Measurements from ENCODE around the gene TRPM8. TPM values are rescaled to one million over a fixed set of nuclear protein-coding genes. Genes with fewer than 3 reads are reported as not detected.

TRPM8 gene
- total RNA-seq, 4 donors from 2014 or later: 0.34 to 0.72 TPM; not detected in 2

GRCh38 chr2:234031207-234031606, 114.0 kb downstream of the TRPM8 start:
- Histone ChIP-seq H3K4me3 (no peak overlapping the region), H3K36me3 (no peaks in the 10 kb centered on the region), H3K27me3 (no peaks in the 10 kb centered on the region), H3K9me3 (no peaks in the 10 kb centered on the region), H3K27ac (no peak overlapping the region), H3K4me1 (no peaks in the 10 kb centered on the region)
- DNase-seq (ENCODE audit: low spot score in 2 of 2): no peak
- TF ChIP-seq, protein P1, sequence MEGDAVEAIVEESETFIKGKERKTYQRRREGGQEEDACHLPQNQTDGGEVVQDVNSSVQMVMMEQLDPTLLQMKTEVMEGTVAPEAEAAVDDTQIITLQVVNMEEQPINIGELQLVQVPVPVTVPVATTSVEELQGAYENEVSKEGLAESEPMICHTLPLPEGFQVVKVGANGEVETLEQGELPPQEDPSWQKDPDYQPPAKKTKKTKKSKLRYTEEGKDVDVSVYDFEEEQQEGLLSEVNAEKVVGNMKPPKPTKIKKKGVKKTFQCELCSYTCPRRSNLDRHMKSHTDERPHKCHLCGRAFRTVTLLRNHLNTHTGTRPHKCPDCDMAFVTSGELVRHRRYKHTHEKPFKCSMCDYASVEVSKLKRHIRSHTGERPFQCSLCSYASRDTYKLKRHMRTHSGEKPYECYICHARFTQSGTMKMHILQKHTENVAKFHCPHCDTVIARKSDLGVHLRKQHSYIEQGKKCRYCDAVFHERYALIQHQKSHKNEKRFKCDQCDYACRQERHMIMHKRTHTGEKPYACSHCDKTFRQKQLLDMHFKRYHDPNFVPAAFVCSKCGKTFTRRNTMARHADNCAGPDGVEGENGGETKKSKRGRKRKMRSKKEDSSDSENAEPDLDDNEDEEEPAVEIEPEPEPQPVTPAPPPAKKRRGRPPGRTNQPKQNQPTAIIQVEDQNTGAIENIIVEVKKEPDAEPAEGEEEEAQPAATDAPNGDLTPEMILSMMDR (IDR thresholded peaks at IDR 0.05): no peak
- no peak for TF ChIP-seq POLR2A (IDR thresholded peaks at IDR 0.05)
- no peak for TF ChIP-seq EP300 (IDR thresholded peaks at IDR 0.05)
- no peak for TF ChIP-seq POLR2AphosphoS5 (IDR thresholded peaks at IDR 0.05)
- WGBS: 31% methylated on average over 2 of the region's 2 CpGs

DNA sequence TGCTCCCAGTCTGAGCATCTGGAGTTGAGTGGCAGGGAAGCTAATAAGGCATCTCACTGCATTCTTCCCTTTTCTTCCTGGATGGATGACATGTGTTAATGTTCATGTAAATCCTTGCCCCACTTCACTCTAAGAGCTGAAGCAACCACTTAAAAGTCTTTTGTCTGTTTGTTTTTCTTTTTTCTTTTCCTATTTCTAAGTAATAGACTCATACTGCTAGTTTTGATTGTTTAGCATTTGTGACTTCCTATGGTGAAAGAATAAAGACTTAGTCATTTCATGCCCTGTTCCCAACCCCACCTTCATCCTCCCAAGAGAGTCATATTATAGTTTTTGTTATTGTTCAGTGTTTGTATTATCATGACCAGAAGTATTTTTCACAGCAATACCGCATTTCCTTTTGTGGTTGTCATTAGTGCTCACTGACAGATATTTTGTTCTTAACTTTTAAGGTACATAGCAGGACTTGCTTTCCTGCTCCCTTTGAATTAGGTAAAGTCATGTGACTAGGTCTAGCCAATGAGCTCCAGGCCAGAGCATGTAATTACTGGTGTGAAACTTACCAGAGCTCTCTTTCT, 115.2 kb downstream of the TRPM8 start:
- Histone ChIP-seq H3K27ac (no peak overlapping the region), H3K9me3 (no peaks in the 10 kb centered on the region), H3K27me3 (no peaks in the 10 kb centered on the region), H3K4me3 (no peak overlapping the region), H3K36me3 (no peaks in the 10 kb centered on the region), H3K4me1 (no peaks in the 10 kb centered on the region)
- DNase-seq (ENCODE audit: low spot score in 2 of 2): no peak
- TF ChIP-seq POLR2AphosphoS5 (IDR thresholded peaks at IDR 0.05) (no peak), EP300 (IDR thresholded peaks at IDR 0.05) (no peak), POLR2A (IDR thresholded peaks at IDR 0.05) (no peak)
- TF ChIP-seq, protein P1 (IDR thresholded peaks at IDR 0.05): no peak
- WGBS: 85% methylated on average over 1 of the region's 1 CpG

GRCh38 chr2:234033174-234033573, 116.0 kb downstream of the TRPM8 start:
- no peaks in the 10 kb centered on the region for H3K4me1 ChIP-seq
- H3K9me3 ChIP-seq: no peaks in the 10 kb centered on the region
- DNase-seq (ENCODE audit: low spot score in 2 of 2): no peak
- H3K27ac ChIP-seq: no peak overlapping the region
- H3K27me3 ChIP-seq: no peaks in the 10 kb centered on the region
- H3K36me3 ChIP-seq: no peaks in the 10 kb centered on the region
- H3K4me3 ChIP-seq: no peak overlapping the region
- TF ChIP-seq, protein P1 (IDR thresholded peaks at IDR 0.05): no peak
- no peak for TF ChIP-seq POLR2A (IDR thresholded peaks at IDR 0.05)
- TF ChIP-seq POLR2AphosphoS5 (IDR thresholded peaks at IDR 0.05): no peak
- TF ChIP-seq EP300 (IDR thresholded peaks at IDR 0.05): no peak
- 71% methylated on average over 3 of the region's 3 CpGs for WGBS

GRCh38 chr2:234033885-234034284, 116.7 kb downstream of the TRPM8 start:
- WGBS: 98% methylated on average over 2 of the region's 2 CpGs

DNA sequence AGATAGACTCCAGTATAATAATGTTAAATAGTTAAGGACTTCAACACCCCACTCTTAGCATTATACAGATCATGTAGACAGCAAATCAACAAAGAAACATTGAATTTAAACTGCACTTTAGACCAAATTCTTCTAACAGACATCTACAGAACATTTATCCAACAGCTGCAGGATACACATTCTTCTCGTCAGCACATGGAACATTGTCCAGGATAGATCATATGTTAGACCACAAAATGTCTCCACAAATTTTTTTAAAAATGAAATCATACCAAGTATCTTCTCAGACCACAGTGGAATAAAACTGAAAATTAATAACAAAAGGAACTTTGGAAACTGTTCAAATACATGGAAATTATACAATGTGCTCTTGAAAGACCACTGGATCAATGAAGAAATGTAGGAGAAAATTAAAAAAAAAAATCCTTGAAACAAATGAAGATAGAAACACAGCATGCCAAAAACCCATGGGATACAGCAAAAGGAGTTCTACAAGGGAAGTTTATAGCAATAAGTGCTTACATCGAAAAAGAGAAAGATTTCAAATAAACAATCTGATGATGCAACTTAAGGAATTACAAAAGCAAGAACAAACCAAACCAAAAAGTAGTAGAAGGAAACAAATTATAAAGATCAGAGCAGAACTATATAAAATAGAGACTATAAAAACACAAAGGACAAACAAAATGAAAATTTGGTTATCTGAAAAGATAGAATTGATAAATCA, 121.1 kb downstream of the TRPM8 start:
- DNase-seq (ENCODE audit: low spot score in 2 of 2): no peak
- no peak overlapping the region for H3K4me3 ChIP-seq
- H3K36me3 ChIP-seq: no peaks in the 10 kb centered on the region
- H3K9me3 ChIP-seq: no peaks in the 10 kb centered on the region
- WGBS: 58% methylated on average over 2 of the region's 2 CpGs
- H3K27me3 ChIP-seq: no peaks in the 10 kb centered on the region
- no peaks in the 10 kb centered on the region for H3K4me1 ChIP-seq
- H3K27ac ChIP-seq: no peak overlapping the region
- TF ChIP-seq EP300 (IDR thresholded peaks at IDR 0.05) (no peak), POLR2A (IDR thresholded peaks at IDR 0.05) (no peak), POLR2AphosphoS5 (IDR thresholded peaks at IDR 0.05) (no peak)
- TF ChIP-seq, protein P1 (IDR thresholded peaks at IDR 0.05): no peak

More at GRCh38 chr2:234033885-234034284, 116.7 kb downstream of the TRPM8 start:
- H3K27me3 ChIP-seq: no peaks in the 10 kb centered on the region
- no peaks in the 10 kb centered on the region for H3K36me3 ChIP-seq
- no peak for DNase-seq (ENCODE audit: low spot score in 2 of 2)
- H3K27ac ChIP-seq: no peak overlapping the region
- TF ChIP-seq POLR2AphosphoS5 (IDR thresholded peaks at IDR 0.05) (no peak), POLR2A (IDR thresholded peaks at IDR 0.05) (no peak), EP300 (IDR thresholded peaks at IDR 0.05) (no peak)
- TF ChIP-seq, protein P1 (IDR thresholded peaks at IDR 0.05): no peak
- H3K9me3 ChIP-seq: no peaks in the 10 kb centered on the region
- no peaks in the 10 kb centered on the region for H3K4me1 ChIP-seq
- H3K4me3 ChIP-seq: no peak overlapping the region

All from suprapubic skin (tissue), 4 donors.